Activated CD4-positive, CD25-positive, alpha-beta regulatory T cell treated with anti-CD3 and anti-CD28 coated beads, Interleukin-2, amount 50 U/mL, for 16 hours (primary cell): ENCODE data around the gene GMDS.

Source experiments
- DNase-seq: peaks from one replicate; pipeline ENCODE4 v3.0.0-alpha.2; 2020; ENCODE audit warnings: low read depth, low spot score

GMDS gene

DNA sequence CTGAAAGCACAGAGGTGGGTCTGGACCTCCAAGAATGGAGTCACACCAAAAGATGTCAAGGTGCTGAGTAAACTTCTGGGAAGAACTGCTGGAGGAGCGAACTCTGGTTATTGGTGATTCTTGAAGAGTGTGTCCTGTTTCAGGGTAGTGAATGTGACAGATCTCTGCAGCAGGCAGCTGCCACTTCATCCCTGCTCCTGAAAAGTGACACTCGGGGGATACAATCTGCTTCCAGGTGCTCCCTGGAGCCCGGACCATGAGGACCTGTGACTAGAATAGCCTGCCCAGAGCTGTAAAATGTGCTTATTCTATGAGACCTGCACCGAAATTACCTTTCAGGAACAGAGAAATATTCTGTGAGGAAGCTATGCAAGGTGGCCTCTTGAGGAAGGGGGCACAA is 444.6 kb downstream of the GMDS start:
- DNase-seq, result no peak

DNA sequence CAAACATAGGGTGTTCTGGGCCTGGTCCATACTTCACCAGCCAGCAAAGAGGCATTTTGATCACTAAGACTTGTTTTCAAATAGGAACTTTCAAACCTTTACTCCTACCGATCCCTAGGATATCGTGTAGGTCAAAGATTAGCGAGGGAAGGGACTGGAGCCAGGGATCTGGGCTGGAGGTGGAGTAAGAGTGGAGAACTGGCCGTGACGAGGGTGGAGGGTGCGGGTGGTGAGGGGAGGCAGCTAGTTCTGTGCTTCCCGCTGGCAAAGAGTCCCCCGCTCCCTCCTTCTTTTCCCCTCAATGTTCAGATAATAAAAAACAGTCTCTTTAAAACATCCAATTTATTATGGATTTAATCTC is 446.5 kb downstream of the GMDS start:
- DNase-seq, result no peak

DNA sequence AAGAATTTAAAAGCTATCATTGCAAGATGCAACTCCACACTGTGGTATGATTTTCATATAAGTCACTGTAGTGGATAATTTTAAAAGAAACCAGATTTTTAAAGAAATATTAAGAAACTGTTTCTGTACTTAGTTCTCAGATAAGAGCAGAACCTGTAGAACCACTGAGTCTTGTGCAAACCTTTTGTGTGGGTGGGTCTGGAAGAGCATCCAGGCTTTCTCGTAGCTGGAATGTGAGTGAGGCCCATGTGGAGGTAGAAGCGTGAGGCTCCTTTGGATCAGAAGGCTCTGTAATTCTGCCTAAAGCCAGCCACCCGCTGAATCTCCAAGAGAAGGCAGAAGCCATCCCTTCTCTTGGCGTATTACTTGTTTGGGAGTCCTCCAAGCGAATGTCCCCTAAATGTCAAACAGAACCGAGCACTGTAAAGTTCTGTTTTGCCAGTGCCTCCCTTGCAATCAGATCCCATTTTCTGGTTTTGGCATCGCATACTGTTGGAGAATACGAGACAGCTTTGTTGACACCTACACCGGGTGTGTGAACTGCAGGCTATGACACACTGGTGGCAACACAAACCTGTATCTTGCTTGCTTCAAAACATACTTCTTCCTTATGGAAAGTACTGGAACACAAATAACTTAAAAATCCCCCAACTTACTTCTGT is 447.0 kb downstream of the GMDS start:
- no peak for DNase-seq

GRCh38 chr6:1797801-1798200 is 447.6 kb downstream of the GMDS start:
- DNase-seq, result no peak

DNA sequence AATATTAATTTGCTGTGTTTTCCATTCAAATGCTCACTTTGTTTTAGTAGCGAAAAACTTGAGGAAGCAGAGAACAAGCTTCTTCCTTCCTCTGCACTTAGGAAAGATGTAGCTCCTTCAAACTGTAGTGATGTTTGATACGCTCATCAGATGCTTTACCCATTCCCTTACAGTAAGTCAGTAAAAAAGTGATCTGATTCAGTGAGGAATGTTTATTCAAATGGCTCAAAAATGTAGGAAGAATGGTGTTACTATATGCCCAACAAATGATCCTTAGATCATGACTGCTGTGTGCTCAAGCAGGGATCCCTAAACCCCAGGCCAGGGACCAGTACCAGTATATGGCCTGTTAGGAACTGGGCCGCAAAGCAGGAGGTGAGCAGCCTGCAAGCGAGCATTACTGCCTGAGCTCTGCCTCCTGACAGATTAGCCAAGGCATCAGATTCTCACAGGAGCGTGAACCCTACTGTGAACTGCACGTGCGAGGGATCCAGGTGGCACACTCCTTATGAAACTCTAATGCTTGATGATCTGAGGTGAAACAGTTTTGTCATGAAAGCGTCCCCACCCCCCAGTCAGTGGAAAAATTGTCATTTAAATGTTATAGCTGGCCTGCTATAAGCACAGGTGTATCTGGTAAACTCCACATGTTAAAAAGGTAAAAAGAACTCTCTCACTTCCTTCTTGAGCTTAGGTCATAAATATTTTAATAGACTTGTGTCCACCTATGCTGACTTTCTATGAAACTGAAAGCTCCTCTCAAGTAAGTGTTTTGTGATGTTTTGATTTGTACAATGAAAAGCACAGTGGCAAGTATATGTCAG is 448.5 kb downstream of the GMDS start:
- DNase-seq, result no peak

DNA sequence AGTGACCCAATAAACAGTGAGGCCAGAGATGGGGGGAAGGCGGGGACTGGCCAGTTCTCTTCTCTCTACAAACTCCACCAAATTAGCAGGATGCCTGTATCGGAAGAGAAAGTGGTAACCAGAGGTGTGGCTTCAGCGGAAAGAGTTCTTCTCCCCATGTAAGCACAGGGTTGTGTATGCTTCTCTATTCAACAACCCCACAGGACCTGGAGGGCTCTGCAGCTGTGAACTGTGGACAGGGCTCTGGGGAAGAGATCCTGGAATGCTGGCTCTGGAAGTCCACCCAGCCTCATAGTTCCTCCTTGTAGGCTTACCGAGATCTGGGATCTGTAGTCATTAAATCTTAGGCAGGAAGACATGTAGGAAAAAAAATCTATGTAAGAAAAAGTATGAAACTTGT is 449.5 kb downstream of the GMDS start:
- DNase-seq, result no peak

DNA sequence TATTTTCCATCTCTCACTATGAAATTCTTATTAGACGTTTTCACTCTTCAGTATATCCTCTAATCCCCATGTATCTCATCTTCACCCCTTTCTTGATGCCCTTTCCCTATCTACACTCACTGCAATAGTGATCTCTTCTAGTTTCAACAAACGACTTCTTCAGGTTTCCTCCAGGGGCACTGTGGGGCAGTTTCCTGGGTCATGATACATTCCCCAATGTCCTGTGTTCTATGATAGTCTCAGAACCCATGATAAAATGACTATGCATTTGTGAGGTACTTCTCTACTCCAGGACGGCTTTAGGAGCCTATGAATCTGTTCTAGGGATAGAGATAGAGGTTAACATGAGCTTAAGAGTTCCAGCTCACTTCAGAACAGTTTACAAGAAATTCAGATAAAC is 452.4 kb downstream of the GMDS start:
- DNase-seq, result no peak

DNA sequence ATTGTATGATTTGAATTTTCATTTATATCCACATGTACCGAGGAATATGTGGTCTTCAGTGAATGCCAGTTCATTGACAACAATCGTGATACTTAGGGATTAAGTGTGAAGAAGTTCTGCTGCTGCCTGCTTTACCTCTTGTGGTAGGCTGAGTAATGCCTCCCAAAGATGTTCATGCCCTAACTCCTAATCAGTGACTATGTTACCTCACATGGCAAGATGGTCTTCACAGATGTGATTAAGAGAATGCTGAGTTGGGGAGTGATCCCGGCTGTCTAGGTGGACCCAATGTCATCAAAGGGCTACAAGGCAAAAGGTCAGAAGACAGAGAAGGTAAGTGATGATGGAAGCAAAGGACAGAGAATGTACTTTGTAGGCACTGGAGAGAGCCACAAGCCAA is 454.7 kb downstream of the GMDS start:
- no peak for DNase-seq

DNA sequence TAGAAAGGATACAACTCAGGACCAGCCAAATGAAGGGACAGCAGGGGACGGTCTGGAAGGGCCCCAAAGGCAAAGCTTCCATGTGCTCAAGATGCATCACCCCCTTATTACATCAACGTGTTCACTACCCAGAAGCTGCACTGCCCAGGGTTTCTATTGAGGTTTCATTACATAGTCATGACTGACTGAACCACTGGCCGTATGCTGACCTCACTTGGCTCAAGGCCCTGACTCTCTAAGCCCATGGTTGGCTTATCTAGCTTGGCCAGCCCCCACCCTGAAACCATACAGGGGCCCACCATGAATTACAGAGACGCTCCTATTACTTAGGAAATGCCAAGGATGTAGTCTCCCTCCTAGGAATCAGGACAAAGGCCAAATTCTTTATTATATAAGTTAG is 456.3 kb downstream of the GMDS start:
- DNase-seq, result no peak

GRCh38 chr6:1787894-1788293 is 457.5 kb downstream of the GMDS start:
- DNase-seq, result no peak

- no peak for DNase-seq
These were observed 458.7 kb downstream of the GMDS start for GRCh38 chr6:1786455-1787453.

DNA sequence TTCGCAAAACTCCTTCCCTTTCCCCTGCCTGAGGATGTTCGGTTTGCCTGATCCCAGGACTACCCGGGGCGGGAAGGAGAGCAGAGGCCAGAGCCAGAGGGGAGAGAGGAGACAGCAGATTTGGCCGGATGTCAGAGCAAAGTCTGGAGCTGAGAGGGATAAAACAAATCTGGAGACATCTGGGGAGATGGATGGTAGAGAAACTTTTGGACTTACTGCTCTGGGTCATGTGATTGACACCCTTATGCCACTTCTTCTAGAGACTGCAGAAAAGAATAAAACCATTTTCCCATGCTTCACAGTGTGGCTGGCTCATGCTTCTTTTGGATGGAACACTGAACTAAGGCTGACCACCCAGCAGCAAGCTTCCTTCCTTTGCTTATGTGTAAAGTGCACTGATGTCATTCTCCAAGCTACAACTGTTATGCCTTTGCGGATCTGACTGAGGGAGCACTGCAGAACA is 461.0 kb downstream of the GMDS start:
- DNase-seq, result no peak

- no peak for DNase-seq
These were observed 463.6 kb downstream of the GMDS start for GRCh38 chr6:1781817-1782184.

- no peak for DNase-seq
These were observed 464.1 kb downstream of the GMDS start for GRCh38 chr6:1781152-1781816.

GRCh38 chr6:1780251-1780867 is 465.0 kb downstream of the GMDS start:
- DNase-seq, result no peak

DNA sequence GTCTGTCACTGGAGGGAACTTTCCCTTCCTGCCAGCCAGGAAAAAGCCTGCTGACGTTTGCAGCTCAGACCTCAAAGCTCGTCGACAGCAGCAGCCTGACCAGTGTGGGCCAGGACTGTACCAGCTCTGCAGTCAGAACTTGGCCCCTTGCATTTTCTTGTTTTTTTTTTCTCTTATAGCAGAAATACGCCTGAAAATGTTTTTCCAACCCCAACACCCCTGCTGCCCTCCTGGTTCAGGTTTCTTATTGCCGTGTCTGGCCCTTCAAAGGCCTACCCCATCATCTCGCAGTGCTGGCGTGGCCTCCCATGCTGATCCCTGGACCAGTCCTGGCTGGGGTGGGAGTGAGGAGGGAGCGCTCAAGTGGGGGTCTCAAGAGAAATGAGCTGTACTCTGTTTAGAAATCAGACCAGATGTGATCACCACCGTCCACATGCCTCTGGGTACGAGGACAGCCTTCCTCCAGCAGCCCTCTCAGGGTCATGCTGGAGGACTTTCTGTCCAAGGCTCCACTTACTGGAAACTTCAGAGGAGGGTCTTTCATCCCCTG is 466.6 kb downstream of the GMDS start:
- DNase-seq, result no peak

DNA sequence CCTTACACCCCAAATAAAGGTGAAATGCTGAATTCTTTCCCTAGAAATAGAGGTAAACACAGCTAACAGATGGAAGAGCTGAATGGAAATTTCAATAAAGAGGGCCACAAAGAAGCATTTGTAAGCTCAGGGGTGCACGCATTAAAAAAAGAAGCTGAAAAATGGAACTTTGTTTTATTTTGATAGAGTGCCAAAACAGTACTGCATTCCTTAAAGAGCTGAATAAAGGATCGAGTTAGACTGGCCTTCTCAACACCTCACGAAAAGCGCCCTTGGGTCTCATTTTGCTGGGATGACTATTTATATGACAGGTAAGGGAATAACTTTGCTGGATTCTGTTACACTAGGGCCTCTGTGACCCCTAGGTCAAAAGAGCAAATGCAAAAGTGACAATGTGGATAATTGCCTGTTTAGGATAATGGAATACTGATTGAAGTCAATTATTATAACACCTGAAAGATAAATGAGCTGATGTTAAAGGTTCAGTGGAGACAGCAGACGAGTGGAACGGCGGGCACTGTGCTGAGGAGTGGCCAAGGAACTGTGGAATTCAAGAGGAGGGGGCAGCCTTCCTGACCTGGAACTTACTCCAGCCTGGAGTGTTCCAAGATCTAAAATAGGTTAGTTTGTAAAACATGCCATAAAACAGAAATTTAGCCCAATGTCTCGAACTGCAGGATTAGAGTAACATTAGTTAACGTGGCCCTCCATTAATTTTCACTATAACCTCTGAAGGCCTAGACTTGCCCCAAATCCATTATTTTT is 467.3 kb downstream of the GMDS start:
- DNase-seq, result no peak

- DNase-seq, result no peak
These were observed 470.0 kb downstream of the GMDS start for GRCh38 chr6:1775441-1775840.

DNA sequence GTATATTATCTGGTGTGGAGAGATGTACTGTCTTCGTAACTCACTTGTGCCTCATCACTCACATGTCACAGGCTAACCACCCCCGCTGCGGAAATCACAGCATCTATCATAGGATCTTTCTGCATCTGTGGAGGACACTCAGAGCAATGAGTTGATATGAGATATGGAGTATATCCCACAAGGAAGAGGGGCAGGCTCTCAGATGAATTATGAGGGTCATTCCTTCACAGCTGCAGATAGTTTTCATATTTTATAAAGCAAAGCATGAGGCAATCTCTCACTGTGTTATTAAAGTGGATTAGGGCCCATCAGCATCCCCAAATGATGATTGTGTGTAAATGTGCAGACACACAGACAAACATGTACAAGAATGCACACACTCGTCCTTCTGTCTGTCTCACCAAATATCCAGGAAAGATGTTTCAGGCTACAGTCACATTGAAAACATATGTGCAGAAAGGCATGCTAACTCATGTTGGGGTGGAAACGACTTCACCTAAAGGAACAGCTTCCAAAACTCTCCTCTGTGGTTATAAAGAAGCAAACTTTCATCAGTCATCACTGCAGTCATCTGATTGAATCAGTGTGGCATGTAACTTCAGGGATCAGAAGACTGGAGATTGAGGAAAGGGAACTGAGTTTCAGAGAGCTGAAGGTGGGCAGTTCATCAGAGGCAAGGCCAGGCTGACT is 471.0 kb downstream of the GMDS start:
- no peak for DNase-seq

DNA sequence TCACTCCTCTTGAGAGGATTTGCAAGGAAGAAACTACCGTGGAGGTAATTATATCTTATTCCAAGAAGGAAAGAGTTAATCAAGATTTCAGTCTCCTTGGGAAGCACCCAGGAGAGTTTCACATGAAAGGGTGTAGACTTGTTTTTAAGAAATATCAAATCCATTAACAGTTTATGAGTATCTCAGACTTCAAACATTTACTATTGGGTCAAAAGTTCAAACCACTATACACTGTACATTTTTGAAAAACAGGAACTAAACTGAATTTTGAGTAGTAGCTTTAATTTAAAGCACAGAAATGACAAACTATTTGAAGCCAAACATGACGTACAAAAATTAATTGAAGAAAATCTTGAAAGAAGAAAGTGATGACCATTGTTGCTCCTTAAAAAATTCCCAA is 471.7 kb downstream of the GMDS start:
- no peak for DNase-seq
